AG04450 (cell line): ENCODE results near the gene LMNTD2. TPM values are rescaled to one million over a fixed set of nuclear protein-coding genes. Genes with fewer than 3 reads are reported as not detected.
A peak's percentile ranks its signal among the peaks of the same experiment; 100 is the strongest.
"Not testable (repeated sequence)": the region's sequence is repeated elsewhere in the genome, so short reads cannot be mapped to it uniquely, and the experiment has no call there.

Source experiments
- CTCF ChIA-PET: fragments of 300-600, 350-600 bp; formaldehyde crosslinking; extraction: SDS; loops from one replicate; lab custom pipeline; 2022; ENCODE audit warnings: antibody characterized with exemption, inconsistent platforms; lab: Charles Lee
- POLR2A ChIA-PET: fragments of 350-600 bp; formaldehyde crosslinking; extraction: SDS; loops from one replicate; lab custom pipeline; 2021; ENCODE audit warnings: antibody characterized with exemption, inconsistent platforms; lab: Yijun Ruan, JAX
- DNase-seq: peaks from one replicate; pipeline ENCODE4 v3.0.0-alpha.2; 2011; ENCODE audit warnings: low read depth, low spot score
- H3K27ac ChIP-seq: one replicate; pipeline ENCODE4 v1.5.1; 2012; ENCODE audit warnings: low read depth, low read length, control low read depth
- H3K27me3 ChIP-seq: one replicate; pipeline ENCODE4 v1.6.0; 2012; ENCODE audit warnings: low read length; ENCODE audit not compliant: control insufficient read depth, insufficient read depth
- H3K4me3 ChIP-seq: 2 replicates; pipeline ENCODE4 v1.5.1; 2011; ENCODE audit warnings: mild to moderate bottlenecking, low read depth, low read length, control low read depth
- H3K9me3 ChIP-seq: 2 replicates; pipeline ENCODE4 v1.5.1; 2012; ENCODE audit warnings: low read length; ENCODE audit not compliant: control insufficient read depth, insufficient read depth
- CTCF ChIP-seq: IDR thresholded peaks from 2 replicates; pipeline ENCODE4 v1.5.1; 2011; ENCODE audit warnings: low read depth, low read length, control low read depth, inconsistent platforms
- polyA plus RNA-seq: library from polyadenylated mRNA; depleted of rRNA; stranded (reverse); fragments of >200 nt; gene quantifications from 2 replicates; pipeline ENCODE4 v1.2.3, GENCODE V29; 2011

LMNTD2 gene
- polyA plus RNA-seq, 1 experiment, result 0.32 TPM

GRCh38 chr11:576811-577610 is 16.5 kb upstream of the LMNTD2 start:
- TF ChIP-seq CTCF, result no peak
- no peaks in the 10 kb centered on the region; the same call in 1 of the 2 replicates for H3K9me3 ChIP-seq
- H3K27me3 ChIP-seq, result peaks cover 8% of the 10 kb centered on the region
- no peak for DNase-seq
- H3K4me3 ChIP-seq, result peak overlapping the region; percentile 91
- ChIA-PET CTCF (interaction anchor here (0.8 kb wide), 1 partner anchor 147 kb away, joined by 4 read pairs; no protein-coding TSS in a partner anchor), POLR2A (interaction anchor here (1.1 to 1.6 kb wide), 2 partner anchors 8 to 10 kb away, joined by 3 read pairs; no protein-coding TSS in a partner anchor)
- H3K27ac ChIP-seq, result no peak overlapping the region

- CTCF ChIA-PET, result interaction anchor here (0.8 kb wide), 1 partner anchor 147 kb away, joined by 4 read pairs; no protein-coding TSS in a partner anchor
- POLR2A ChIA-PET, result interaction anchor here (0.6 to 1.4 kb wide), 9 partner anchors 9 to 219 kb away, joined by 3 to 13 read pairs (median 3); partner anchors contain the start of genes HRAS, RNH1 and TMEM80
These were observed 15.6 kb upstream of the LMNTD2 start, which contains the start of gene PHRF1 for GRCh38 chr11:575996-576768. Gene PHRF1 (plus strand): TSS chr11:576470. CDS start chr11:581513, 5,043 bp downstream.

GRCh38 chr11:575313-575995 is 14.9 kb upstream of the LMNTD2 start:
- TF ChIP-seq CTCF, result no peak
- peak overlapping the region; percentile 66 for H3K4me3 ChIP-seq
- ChIA-PET POLR2A (interaction anchor here (0.6 to 1.4 kb wide), 9 partner anchors 8 to 220 kb away, joined by 3 to 13 read pairs (median 3); partner anchors contain the start of genes HRAS, RNH1 and TMEM80), CTCF (no interaction called here)
- no peak for DNase-seq
- no peaks in the 10 kb centered on the region; the same call in 1 of the 2 replicates for H3K9me3 ChIP-seq
- H3K27ac ChIP-seq, result no peak overlapping the region
- peaks cover 8% of the 10 kb centered on the region for H3K27me3 ChIP-seq

More at GRCh38 chr11:575996-576768, 15.6 kb upstream of the LMNTD2 start, which contains the start of gene PHRF1:
- Histone ChIP-seq H3K4me3 (peak within 1 kb of the TSS; percentile 91), H3K9me3 (no peaks in the 10 kb centered on the region; the same call in 1 of the 2 replicates), H3K27ac (peak within 1 kb of the TSS; percentile 94), H3K27me3 (peaks cover 8% of the 10 kb centered on the region)
- peak; percentile 87 for DNase-seq
- TF ChIP-seq CTCF, result no peak

GRCh38 chr11:574632-575312 is 14.2 kb upstream of the LMNTD2 start:
- CTCF ChIA-PET, result no interaction called here

GRCh38 chr11:574031-574570 is 13.6 kb upstream of the LMNTD2 start:
- POLR2A ChIA-PET, H3K27me3 ChIP-seq, DNase-seq, H3K9me3 ChIP-seq, H3K27ac ChIP-seq, H3K4me3 ChIP-seq: not testable (repeated sequence)
- CTCF ChIA-PET, result interaction anchor here (0.6 kb wide), 1 partner anchor 30 kb away, joined by 4 read pairs; no protein-coding TSS in a partner anchor

More at GRCh38 chr11:574632-575312, 14.2 kb upstream of the LMNTD2 start:
- POLR2A ChIA-PET, result interaction anchor here (1.0 to 1.4 kb wide), 2 partner anchors 38 to 121 kb away, joined by 3 to 4 read pairs; partner anchors contain the start of gene TMEM80
- Histone ChIP-seq H3K27ac (no peak overlapping the region), H3K27me3 (peaks cover 8% of the 10 kb centered on the region), H3K4me3 (peak overlapping the region; percentile 66), H3K9me3 (no peaks in the 10 kb centered on the region; the same call in 1 of the 2 replicates)
- no peak for DNase-seq
- TF ChIP-seq CTCF, result no peak
